Measurements from ENCODE around the gene TAS2R9. TPM values are rescaled to one million over a fixed set of nuclear protein-coding genes. Genes with fewer than 3 reads are reported as not detected.

Gene TAS2R9
- total RNA-seq, 1 experiment from 2014 or later: not detected

DNA sequence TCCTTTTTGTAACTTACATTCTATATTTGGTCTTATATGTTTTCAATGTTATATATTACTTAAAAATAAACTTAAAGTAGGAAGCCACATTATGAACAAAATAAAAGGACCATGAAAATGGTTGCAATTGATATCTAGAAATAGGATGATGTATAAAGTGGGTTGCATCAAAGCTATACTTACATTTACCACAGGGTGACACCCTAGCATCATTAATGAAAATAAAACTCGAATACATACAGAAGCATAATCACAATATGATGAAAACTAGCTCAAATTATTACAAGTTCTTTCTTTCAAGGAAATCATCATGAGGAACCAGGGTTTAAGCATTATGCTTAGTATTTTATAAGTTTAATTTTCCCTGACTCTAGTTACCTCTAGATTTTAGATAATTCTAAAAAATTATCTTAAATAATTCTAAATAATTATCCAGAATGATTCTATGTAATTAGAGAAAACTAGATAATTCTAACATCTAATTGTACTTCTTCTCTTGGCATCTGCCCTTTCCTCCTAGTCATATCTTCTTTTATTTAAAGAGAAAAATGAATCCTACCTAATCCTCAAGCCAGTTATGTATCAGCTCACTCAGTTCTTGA, 38.7 kb downstream of the TAS2R9 start:
- H3K79me2 ChIP-seq (ENCODE audit: insufficient read depth, low read length): no peaks in the 10 kb centered on the region
- peaks cover 29% of the 10 kb centered on the region for H3K27me3 ChIP-seq (ENCODE audit: insufficient read depth, low read length)
- ATAC-seq (peak; percentile 68), DNase-seq (ENCODE audit: low read depth, low spot score) (peak; percentile 26)
- POLR2A ChIA-PET: no interaction called here
- no peaks in the 10 kb centered on the region for H4K20me1 ChIP-seq (ENCODE audit: insufficient read depth)
- H2AFZ ChIP-seq (ENCODE audit: low read depth, low read length, poor library complexity, severe bottlenecking): no peak overlapping the region
- CTCF ChIA-PET: interaction anchor here (0.6 to 7.6 kb wide), 23 partner anchors 13 to 1265 kb away, joined by 3 to 131 read pairs (median 6); partner anchors contain the start of gene SMIM10L1
- H3K4me2 ChIP-seq (ENCODE audit: low read length): no peak overlapping the region
- no peak overlapping the region for H3K4me3 ChIP-seq (replicated peaks in 1 of 2; ENCODE audit: low read depth in 1 of 2, low read length in 2 of 2)
- no peaks in the 10 kb centered on the region for H3K9me2 ChIP-seq (ENCODE audit: insufficient read depth)
- H3K36me3 ChIP-seq (ENCODE audit: control insufficient read depth in 1 of 2, insufficient read depth in 2 of 2, low read length in 2 of 2): no peaks in the 10 kb centered on the region
- no peak overlapping the region for H3K9ac ChIP-seq (ENCODE audit: low read length)
- no peaks in the 10 kb centered on the region for H3K4me1 ChIP-seq (ENCODE audit: control insufficient read depth in 1 of 2, insufficient read depth in 2 of 2, low read length in 2 of 2)
- no peak for TF ChIP-seq CBX3 (IDR thresholded peaks at IDR 0.05; ENCODE audit: low read depth)
- no peak for TF ChIP-seq POLR2A (IDR thresholded peaks at IDR 0.05; ENCODE audit: borderline replicate concordance, extremely low read depth, insufficient read depth, insufficient read length)
- no peak for TF ChIP-seq REST (IDR thresholded peaks at IDR 0.05; ENCODE audit: low read depth)
- no peak for TF ChIP-seq ATF3 (IDR thresholded peaks at IDR 0.05)
- TF ChIP-seq JUND (IDR thresholded peaks at IDR 0.05): no peak
- no peak for TF ChIP-seq TCF7L2 (IDR thresholded peaks at IDR 0.05; ENCODE audit: borderline replicate concordance, extremely low read depth, insufficient read depth, insufficient read length)
- TF ChIP-seq SP1 (IDR thresholded peaks at IDR 0.05; ENCODE audit: low read depth): no peak
- peak; percentile 39 to 88 (median 71); a peak in 4 of 6 replicates for TF ChIP-seq CTCF (IDR thresholded peaks at IDR 0.05 in 2 of 3, conservative IDR thresholded peaks at IDR 0.05 in 1 of 3; ENCODE audit: borderline replicate concordance in 1 of 3, insufficient read depth in 1 of 3, low read depth in 2 of 3, low read length in 2 of 3)
- no peak for TF ChIP-seq CEBPB (IDR thresholded peaks at IDR 0.05; ENCODE audit: low read depth)
- TF ChIP-seq, protein P1, sequence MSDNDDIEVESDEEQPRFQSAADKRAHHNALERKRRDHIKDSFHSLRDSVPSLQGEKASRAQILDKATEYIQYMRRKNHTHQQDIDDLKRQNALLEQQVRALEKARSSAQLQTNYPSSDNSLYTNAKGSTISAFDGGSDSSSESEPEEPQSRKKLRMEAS (IDR thresholded peaks at IDR 0.05): no peak
- peak; percentile 85 for TF ChIP-seq RAD21 (IDR thresholded peaks at IDR 0.05; ENCODE audit: low read depth)
- no peak for TF ChIP-seq FOSL1 (IDR thresholded peaks at IDR 0.05; ENCODE audit: low read depth)
- TF ChIP-seq ZBTB33 (IDR thresholded peaks at IDR 0.05; ENCODE audit: extremely low read depth, insufficient replicate concordance, low read length): no peak
- TF ChIP-seq ELF1 (IDR thresholded peaks at IDR 0.05; ENCODE audit: borderline replicate concordance, low read depth): no peak
- no peak overlapping the region for H3K27ac ChIP-seq (ENCODE audit: low read depth, low read length)
- intact Hi-C loops (cut with micrococcal nuclease): loop anchor here (1.0 to 2.0 kb wide), 3 partner anchors 428 to 1262 kb away; no protein-coding TSS in a partner anchor
- no TSS peak for BruUV-seq (replicated peaks)
- no peaks in the 10 kb centered on the region for H3K9me3 ChIP-seq (ENCODE audit: control insufficient read depth in 1 of 2, insufficient read depth in 1 of 2, low read depth in 1 of 2, low read length in 2 of 2)
- RAD21 ChIA-PET (ENCODE audit: low non-redundant PET in 1 of 2, low total read pairs in 2 of 2, uncharacterized antibody in 2 of 2, unreplicated experiment in 2 of 2): interaction anchor here (0.5 to 1.5 kb wide), 10 partner anchors 8 to 1262 kb away, joined by 3 to 19 read pairs (median 3); partner anchors contain the start of gene SMIM10L1 (in 1 of the 2)
